Embryonic facial prominence (tissue), 1 donor: ENCODE results near the gene TTC4.
A peak's percentile ranks its signal among the peaks of the same experiment; 100 is the strongest.

Source experiments
- DNase-seq: peaks from one replicate; pipeline ENCODE4 v3.0.0-alpha.2; 2016; ENCODE audit errors: extremely low spot score

TTC4 gene

GRCh38 chr1:54715493-54716298 lies at the start of gene TTC4:
TTC4 (plus strand) TSS chr1:54715861; CDS start chr1:54715909, 48 bp downstream.
- DNase-seq: peak; percentile 59

GRCh38 chr1:54666333-54666732 lies 49.3 kb upstream of the TTC4 start:
- DNase-seq: no peak

- DNase-seq: no peak
These were observed 47.9 kb upstream of the TTC4 start for GRCh38 chr1:54667797-54668196.

- no peak for DNase-seq
These were observed 47.1 kb upstream of the TTC4 start for GRCh38 chr1:54668567-54668966.

GRCh38 chr1:54671985-54672608 lies 43.6 kb upstream of the TTC4 start:
- no peak for DNase-seq

- no peak for DNase-seq
These were observed 36.7 kb upstream of the TTC4 start for GRCh38 chr1:54678776-54679643.

- DNase-seq: no peak
These were observed 36.0 kb upstream of the TTC4 start for GRCh38 chr1:54679706-54680105.

- no peak for DNase-seq
These were observed 35.3 kb upstream of the TTC4 start for GRCh38 chr1:54680387-54680786.

- DNase-seq: peak; percentile 43
These were observed 34.3 kb upstream of the TTC4 start for GRCh38 chr1:54681358-54681757.

GRCh38 chr1:54683453-54683852 lies 32.2 kb upstream of the TTC4 start:
- DNase-seq: no peak

GRCh38 chr1:54685335-54685905 lies 30.2 kb upstream of the TTC4 start:
- no peak for DNase-seq

GRCh38 chr1:54686155-54686554 lies 29.5 kb upstream of the TTC4 start:
- no peak for DNase-seq

GRCh38 chr1:54694771-54695170 lies 20.9 kb upstream of the TTC4 start:
- no peak for DNase-seq

GRCh38 chr1:54695221-54695620 lies 20.4 kb upstream of the TTC4 start:
- DNase-seq: no peak

GRCh38 chr1:54695764-54696163 lies 19.9 kb upstream of the TTC4 start:
- DNase-seq: no peak

- DNase-seq: no peak
These were observed 19.4 kb upstream of the TTC4 start for GRCh38 chr1:54696262-54696661.

GRCh38 chr1:54697896-54698295 lies 17.8 kb upstream of the TTC4 start:
- no peak for DNase-seq

- no peak for DNase-seq
These were observed 17.3 kb upstream of the TTC4 start for GRCh38 chr1:54698346-54698745.

GRCh38 chr1:54699936-54700525 lies 15.6 kb upstream of the TTC4 start:
- DNase-seq: no peak

- no peak for DNase-seq
These were observed 14.6 kb upstream of the TTC4 start for GRCh38 chr1:54701066-54701465.

- no peak for DNase-seq
These were observed 13.7 kb upstream of the TTC4 start for GRCh38 chr1:54701996-54702395.

- DNase-seq: no peak
These were observed 12.2 kb upstream of the TTC4 start for GRCh38 chr1:54703471-54703870.
